ENCODE measurements around the gene PACRG.

The PACRG gene

GRCh38 chr6:163226836-163227485, 499.2 kb downstream of the PACRG start:
- TF ChIP-seq ZNF274 (IDR thresholded peaks at IDR 0.05; ENCODE audit: low read depth, low read length) = no peak
- no peak for TF ChIP-seq YY1 (IDR thresholded peaks at IDR 0.05; ENCODE audit: insufficient read depth, insufficient read length)
- TF ChIP-seq SUZ12 (IDR thresholded peaks at IDR 0.05; ENCODE audit: extremely low read depth, insufficient read depth, insufficient read length) = no peak
- Histone ChIP-seq H3K4me1 (ENCODE audit: insufficient read depth, insufficient read length) (no peaks in the 10 kb centered on the region), H3K9me3 (ENCODE audit: insufficient read depth, low read length) (no peaks in the 10 kb centered on the region), H3K36me3 (ENCODE audit: insufficient read depth, insufficient read length, low read length) (no peaks in the 10 kb centered on the region), H3K4me3 (ENCODE audit: insufficient read length, low read depth) (no peak overlapping the region), H3K27me3 (ENCODE audit: insufficient read depth, insufficient read length) (no peaks in the 10 kb centered on the region), H3K9ac (ENCODE audit: insufficient read length, low read depth) (no peak overlapping the region)
- DNase-seq (ENCODE audit: low read depth, low spot score) = no peak

- H3K27me3 ChIP-seq (ENCODE audit: insufficient read depth, insufficient read length) = no peaks in the 10 kb centered on the region
- TF ChIP-seq SUZ12 (IDR thresholded peaks at IDR 0.05; ENCODE audit: extremely low read depth, insufficient read depth, insufficient read length) (no peak), YY1 (IDR thresholded peaks at IDR 0.05; ENCODE audit: insufficient read depth, insufficient read length) (no peak), ZNF274 (IDR thresholded peaks at IDR 0.05; ENCODE audit: low read depth, low read length) (no peak)
- no peak for DNase-seq (ENCODE audit: low read depth, low spot score)
- H3K9me3 ChIP-seq (ENCODE audit: insufficient read depth, low read length) = no peaks in the 10 kb centered on the region
- H3K9ac ChIP-seq (ENCODE audit: insufficient read length, low read depth) = no peak overlapping the region
- H3K36me3 ChIP-seq (ENCODE audit: insufficient read depth, insufficient read length, low read length) = no peaks in the 10 kb centered on the region
- H3K4me3 ChIP-seq (ENCODE audit: insufficient read length, low read depth) = no peak overlapping the region
- H3K4me1 ChIP-seq (ENCODE audit: insufficient read depth, insufficient read length) = no peaks in the 10 kb centered on the region
Measured at GRCh38 chr6:163228041-163228440, 500.3 kb downstream of the PACRG start.

DNA sequence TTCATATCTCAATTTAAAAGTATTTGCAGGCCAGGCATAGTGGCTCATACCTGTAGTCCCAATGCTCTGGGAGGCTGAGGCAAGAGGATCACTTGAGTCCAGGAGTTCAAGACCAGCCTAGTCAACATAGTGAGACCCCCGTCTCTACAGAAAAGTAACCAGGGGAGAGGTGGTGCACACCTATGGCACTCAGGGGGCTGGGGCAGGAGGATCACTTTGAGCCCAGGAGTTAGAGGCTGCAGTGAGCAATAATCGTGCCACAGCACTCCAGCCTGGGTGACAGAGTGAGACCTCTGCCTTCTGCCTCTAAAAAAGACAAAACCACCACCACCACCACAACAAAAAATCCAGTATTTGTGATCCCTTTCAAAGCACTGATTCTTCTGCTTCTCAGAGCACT, 501.3 kb downstream of the PACRG start:
- DNase-seq (ENCODE audit: low read depth, low spot score) = no peak

DNA sequence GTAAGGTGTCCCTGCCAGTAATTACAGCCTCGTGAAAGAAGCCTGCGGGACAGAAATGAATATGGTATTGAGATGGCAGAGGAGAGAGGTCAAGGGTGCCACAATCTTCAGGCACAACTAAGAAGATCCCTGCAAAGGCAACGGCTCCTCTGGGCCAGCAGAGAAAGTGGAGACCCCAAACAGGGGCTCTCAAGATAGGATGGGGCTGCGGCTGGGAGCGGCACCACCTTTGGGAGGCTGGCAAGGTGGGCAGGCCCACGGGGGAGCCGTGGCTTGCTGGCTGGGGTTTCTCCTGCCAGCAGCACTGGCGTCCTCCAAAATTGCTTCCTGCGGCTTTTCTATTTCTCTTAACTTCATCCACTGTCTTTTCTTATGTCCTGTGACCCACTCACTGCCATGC, 503.1 kb downstream of the PACRG start:
- Histone ChIP-seq H3K9me3 (ENCODE audit: insufficient read depth, low read length) (no peaks in the 10 kb centered on the region), H3K4me1 (ENCODE audit: insufficient read depth, insufficient read length) (no peaks in the 10 kb centered on the region), H3K9ac (ENCODE audit: insufficient read length, low read depth) (no peak overlapping the region), H3K36me3 (ENCODE audit: insufficient read depth, insufficient read length, low read length) (no peaks in the 10 kb centered on the region), H3K4me3 (ENCODE audit: insufficient read length, low read depth) (no peak overlapping the region), H3K27me3 (ENCODE audit: insufficient read depth, insufficient read length) (no peaks in the 10 kb centered on the region)
- no peak for DNase-seq (ENCODE audit: low read depth, low spot score)
- TF ChIP-seq ZNF274 (IDR thresholded peaks at IDR 0.05; ENCODE audit: low read depth, low read length) = no peak

More for the DNA sequence above, 501.3 kb downstream of the PACRG start:
- Histone ChIP-seq H3K36me3 (ENCODE audit: insufficient read depth, insufficient read length, low read length) (no peaks in the 10 kb centered on the region), H3K4me3 (ENCODE audit: insufficient read length, low read depth) (no peak overlapping the region), H3K27me3 (ENCODE audit: insufficient read depth, insufficient read length) (no peaks in the 10 kb centered on the region), H3K9me3 (ENCODE audit: insufficient read depth, low read length) (no peaks in the 10 kb centered on the region), H3K4me1 (ENCODE audit: insufficient read depth, insufficient read length) (no peaks in the 10 kb centered on the region), H3K9ac (ENCODE audit: insufficient read length, low read depth) (no peak overlapping the region)
- TF ChIP-seq SUZ12 (IDR thresholded peaks at IDR 0.05; ENCODE audit: extremely low read depth, insufficient read depth, insufficient read length) (no peak), YY1 (IDR thresholded peaks at IDR 0.05; ENCODE audit: insufficient read depth, insufficient read length) (no peak), ZNF274 (IDR thresholded peaks at IDR 0.05; ENCODE audit: low read depth, low read length) (no peak)

DNA sequence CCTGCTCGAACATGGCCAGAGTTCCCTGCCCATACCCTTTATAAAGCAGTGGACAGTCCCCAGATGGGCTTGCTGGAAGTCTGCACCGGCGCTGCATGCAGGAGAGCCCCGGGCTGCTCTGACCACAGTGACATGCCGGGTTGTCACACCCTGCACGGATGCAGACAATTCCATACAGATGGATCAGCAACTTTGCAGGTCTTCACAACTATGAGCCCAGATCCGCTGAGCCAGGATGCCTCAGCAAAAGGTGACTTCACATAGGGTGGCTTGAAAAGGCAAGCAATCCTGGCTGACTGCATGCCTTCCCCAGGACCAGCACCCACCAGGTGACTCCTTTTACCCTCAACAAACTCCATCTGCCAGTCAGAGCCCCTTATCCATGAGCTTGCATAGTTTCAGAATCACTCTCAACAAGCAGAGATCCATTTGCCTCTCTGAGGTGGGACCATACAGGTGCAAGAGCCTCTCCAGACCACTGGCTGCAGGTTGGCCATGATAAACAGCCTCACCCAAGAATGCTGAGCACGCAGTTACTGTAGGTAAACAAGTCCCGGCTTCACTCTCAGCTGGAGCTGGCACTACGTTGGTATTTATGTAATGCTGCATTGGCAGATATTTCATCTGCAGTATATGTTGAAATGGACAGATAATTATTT, 503.7 kb downstream of the PACRG start:
- Histone ChIP-seq H3K27me3 (ENCODE audit: insufficient read depth, insufficient read length) (no peaks in the 10 kb centered on the region), H3K9ac (ENCODE audit: insufficient read length, low read depth) (no peak overlapping the region), H3K4me3 (ENCODE audit: insufficient read length, low read depth) (no peak overlapping the region), H3K9me3 (ENCODE audit: insufficient read depth, low read length) (no peaks in the 10 kb centered on the region), H3K4me1 (ENCODE audit: insufficient read depth, insufficient read length) (no peaks in the 10 kb centered on the region), H3K36me3 (ENCODE audit: insufficient read depth, insufficient read length, low read length) (no peaks in the 10 kb centered on the region)
- no peak for DNase-seq (ENCODE audit: low read depth, low spot score)
- TF ChIP-seq YY1 (IDR thresholded peaks at IDR 0.05; ENCODE audit: insufficient read depth, insufficient read length) = no peak
- TF ChIP-seq ZNF274 (IDR thresholded peaks at IDR 0.05; ENCODE audit: low read depth, low read length) = no peak
- TF ChIP-seq SUZ12 (IDR thresholded peaks at IDR 0.05; ENCODE audit: extremely low read depth, insufficient read depth, insufficient read length) = no peak

- Histone ChIP-seq H3K4me1 (ENCODE audit: insufficient read depth, insufficient read length) (no peaks in the 10 kb centered on the region), H3K9me3 (ENCODE audit: insufficient read depth, low read length) (no peaks in the 10 kb centered on the region), H3K36me3 (ENCODE audit: insufficient read depth, insufficient read length, low read length) (no peaks in the 10 kb centered on the region), H3K9ac (ENCODE audit: insufficient read length, low read depth) (no peak overlapping the region), H3K27me3 (ENCODE audit: insufficient read depth, insufficient read length) (no peaks in the 10 kb centered on the region), H3K4me3 (ENCODE audit: insufficient read length, low read depth) (no peak overlapping the region)
- TF ChIP-seq YY1 (IDR thresholded peaks at IDR 0.05; ENCODE audit: insufficient read depth, insufficient read length) (no peak), SUZ12 (IDR thresholded peaks at IDR 0.05; ENCODE audit: extremely low read depth, insufficient read depth, insufficient read length) (no peak), ZNF274 (IDR thresholded peaks at IDR 0.05; ENCODE audit: low read depth, low read length) (no peak)
- DNase-seq (ENCODE audit: low read depth, low spot score) = no peak
Measured at GRCh38 chr6:163232015-163232523, 504.3 kb downstream of the PACRG start.

DNA sequence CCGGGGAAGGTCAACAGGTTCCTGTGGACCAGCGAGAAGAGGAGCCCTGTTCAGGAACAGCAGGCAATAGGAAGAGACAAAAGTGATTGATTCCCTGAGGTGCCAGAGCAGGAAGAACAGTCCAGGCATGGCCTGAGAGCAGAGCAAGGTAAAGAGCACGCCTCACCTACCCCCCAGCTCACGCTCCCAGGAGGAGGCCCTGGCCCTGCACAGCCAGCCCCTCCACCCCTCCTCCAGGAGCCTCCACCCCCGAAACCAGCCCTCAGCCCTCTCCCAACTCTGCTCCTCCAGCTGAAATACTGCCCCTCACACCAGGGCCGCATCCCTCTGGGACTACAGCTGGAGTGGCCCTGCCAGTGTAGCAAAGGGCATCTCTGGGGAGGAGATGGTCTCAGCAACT, 504.9 kb downstream of the PACRG start:
- no peak overlapping the region for H3K9ac ChIP-seq (ENCODE audit: insufficient read length, low read depth)
- no peaks in the 10 kb centered on the region for H3K4me1 ChIP-seq (ENCODE audit: insufficient read depth, insufficient read length)
- H3K9me3 ChIP-seq (ENCODE audit: insufficient read depth, low read length) = no peaks in the 10 kb centered on the region
- no peak overlapping the region for H3K4me3 ChIP-seq (ENCODE audit: insufficient read length, low read depth)
- H3K27me3 ChIP-seq (ENCODE audit: insufficient read depth, insufficient read length) = no peaks in the 10 kb centered on the region
- no peak for DNase-seq (ENCODE audit: low read depth, low spot score)
- no peaks in the 10 kb centered on the region for H3K36me3 ChIP-seq (ENCODE audit: insufficient read depth, insufficient read length, low read length)
- no peak for TF ChIP-seq ZNF274 (IDR thresholded peaks at IDR 0.05; ENCODE audit: low read depth, low read length)
- no peak for TF ChIP-seq YY1 (IDR thresholded peaks at IDR 0.05; ENCODE audit: insufficient read depth, insufficient read length)
- TF ChIP-seq SUZ12 (IDR thresholded peaks at IDR 0.05; ENCODE audit: extremely low read depth, insufficient read depth, insufficient read length) = no peak

All from NT2/D1 (cell line).